ENCODE measurements around the gene RGS7.
A peak's percentile ranks its signal among the peaks of the same experiment; 100 is the strongest.
"Not testable (repeated sequence)": the region's sequence is repeated elsewhere in the genome, so short reads cannot be mapped to it uniquely, and the experiment has no call there.

Gene RGS7

DNA sequence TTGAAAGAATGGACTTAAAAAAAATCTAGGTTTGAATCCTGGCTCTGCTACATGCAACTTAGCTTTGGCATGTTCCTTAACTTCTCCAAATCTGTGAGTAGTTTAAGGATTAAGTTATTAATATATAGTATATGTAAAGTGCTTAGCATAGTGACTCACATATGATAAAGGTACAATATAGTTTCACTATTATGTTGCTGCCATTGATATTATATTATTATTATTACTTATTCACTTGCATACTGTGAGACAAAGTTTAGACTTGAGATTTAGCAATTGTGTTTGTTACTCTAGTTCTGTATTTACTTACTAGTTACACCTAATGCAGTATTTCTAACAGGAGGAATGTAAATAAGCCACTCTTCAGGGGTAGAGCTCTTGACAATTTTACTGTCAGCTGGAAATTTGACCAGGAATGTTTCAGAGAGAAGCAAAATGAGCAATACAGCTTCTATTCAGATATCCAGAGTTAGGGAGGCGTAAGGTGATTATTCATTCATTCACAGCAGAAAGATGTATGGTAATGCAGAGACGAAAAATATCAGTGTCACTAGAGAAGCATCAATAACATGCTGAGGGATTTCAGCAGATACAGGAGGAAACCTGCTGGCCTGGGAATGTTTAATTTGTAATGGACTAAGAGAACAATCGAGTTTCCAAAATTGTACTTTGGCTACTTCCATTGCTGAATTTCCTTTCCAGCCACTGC is 25.5 kb downstream of the RGS7 start:
- no peak for DNase-seq

DNA sequence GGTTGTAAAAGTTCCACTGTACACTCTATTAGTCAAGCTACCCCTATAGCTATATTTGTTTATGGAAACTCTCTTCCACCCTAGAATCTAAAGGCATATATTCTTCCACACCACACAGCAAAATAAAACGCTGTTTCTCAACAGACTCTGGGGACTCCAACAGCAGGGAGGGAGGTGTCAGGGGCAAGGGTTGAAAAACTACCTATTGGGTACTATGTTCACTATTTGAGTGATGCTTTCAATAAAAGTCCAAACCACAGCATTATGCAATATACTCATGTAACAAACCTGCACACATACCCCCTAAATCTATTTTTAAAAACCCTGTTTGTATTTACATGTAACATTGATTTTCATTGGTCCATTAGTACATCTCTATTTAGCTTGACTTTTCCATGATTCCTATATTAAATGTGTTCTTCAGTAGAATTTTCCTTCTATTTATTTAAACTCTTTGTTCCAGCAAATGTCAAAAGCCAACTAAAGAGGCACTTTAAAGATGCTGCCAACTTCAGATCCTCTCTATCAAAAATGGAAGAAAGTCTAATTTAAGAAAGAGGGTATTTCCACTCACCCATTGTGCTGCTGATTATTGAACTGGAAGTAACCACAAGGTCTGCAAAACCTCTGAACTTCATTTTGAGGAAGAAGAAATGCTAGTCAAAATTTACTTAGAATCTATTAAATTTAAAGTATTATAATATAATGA is 26.2 kb downstream of the RGS7 start:
- DNase-seq = no peak

DNA sequence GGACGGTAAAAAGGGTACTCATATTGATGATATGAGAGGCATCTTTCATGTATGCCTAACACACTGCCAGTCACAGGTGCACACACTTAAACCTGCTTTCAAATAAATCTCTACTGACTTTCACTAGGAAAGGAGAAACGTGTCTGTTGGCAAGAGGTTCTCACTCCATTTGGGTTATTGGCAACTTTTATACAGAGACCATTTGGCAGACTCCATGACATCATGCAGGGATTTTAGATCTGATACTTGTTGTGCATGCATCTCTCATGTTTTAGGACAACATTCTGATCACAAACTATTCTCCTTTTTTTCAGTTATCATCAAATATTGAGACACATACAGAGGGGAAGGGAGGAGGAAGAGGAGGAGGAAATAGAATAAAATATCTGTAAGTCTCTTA is 31.5 kb downstream of the RGS7 start:
- no peak for DNase-seq

DNA sequence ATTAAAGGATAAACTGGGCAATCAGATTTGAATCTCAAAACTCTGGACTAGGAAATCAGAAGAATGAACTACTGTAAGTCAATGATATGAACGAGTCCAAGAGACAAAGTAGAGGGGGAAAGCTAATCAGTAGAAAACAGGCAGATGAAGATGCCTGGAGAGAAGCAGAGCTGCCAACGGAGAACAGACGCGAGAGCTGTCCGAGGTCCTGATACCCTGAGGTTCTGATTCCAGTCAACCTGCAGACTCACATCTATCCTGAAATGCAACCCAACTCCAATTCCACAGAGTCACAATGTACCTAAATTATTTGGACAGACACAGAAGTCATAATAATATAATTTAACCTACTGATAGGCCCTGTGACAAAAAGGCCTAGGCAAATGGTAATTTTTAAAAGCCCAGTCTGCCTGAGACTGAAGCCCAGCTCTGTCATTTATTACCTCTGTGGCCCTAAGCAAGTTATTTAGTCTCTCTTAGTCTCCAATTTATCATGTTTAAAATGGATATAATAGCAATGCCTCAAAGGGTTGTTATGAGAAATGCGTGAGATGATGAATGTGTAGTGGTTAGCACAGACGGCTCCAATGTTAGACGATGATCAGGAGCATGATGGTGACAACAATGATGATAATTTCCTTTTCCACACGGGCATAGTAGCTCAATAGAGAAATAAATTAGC is 33.4 kb downstream of the RGS7 start:
- no peak for DNase-seq

DNA sequence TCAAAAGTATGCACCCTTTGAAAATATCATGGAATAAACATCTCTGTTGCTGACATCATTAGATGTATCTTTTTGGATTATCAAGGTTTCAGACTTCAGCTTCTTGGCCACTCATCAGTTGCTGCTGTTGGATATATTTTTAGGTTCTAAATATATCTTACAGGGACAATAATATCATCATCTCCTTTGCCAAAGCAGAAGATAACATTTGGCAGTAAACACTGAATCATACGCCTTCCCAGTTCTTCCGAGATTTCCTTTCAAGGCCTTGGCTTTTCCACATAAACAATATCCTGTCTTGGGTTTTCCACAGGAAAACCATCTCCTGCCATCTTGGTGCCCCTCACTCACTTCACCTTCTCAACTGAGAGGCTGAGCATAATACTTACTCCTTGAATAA is 39.3 kb downstream of the RGS7 start:
- no peak for DNase-seq

DNA sequence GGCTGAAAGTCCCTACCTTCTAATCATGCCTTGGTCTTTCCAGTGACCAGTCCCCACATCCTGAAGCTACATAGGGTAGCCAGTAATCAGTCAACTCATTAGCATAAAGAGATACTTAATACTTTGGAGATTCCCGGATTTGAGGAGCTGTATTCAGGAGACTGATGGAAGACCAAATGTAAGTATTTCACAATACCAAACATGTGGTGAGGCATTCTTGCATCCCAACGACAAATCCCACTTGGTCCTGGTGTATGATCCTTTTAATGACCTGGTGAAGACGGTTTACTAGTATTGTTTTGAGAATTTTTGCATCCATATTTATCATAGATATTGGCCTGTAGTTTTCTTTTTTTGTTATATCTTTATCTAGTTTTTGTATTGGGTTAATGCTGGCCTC is 40.6 kb downstream of the RGS7 start:
- no peak for DNase-seq

DNA sequence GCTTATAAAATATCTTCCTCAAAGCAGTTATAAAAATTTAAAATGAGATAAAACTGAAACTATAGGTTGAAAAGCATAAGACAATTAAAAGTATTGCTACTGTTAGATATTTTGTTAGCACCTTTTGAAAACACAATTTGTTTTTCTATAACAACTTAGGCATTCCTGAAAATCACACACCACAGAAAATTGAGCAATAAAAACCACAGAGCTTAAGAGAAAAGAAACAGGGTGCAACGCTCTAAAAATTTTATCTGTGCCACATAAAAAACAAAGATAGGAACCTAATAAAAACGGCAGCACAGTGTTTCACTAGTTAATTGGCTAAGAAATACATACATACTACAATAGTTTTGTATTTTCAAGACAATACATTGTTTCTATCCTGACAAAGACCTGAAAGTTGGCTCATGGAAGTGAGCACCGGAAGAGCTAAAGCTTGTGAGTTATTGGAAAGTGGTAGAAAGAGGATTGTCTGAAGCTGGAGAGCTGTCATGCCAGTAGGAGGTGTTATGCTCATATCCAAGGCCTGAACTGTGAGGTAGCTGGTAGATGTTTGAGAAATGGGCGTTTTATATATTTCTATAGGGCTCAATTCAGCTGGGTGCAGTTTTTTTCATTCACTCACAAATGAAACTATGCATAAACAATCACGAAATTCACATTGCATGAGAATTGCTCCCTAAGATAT is 45.8 kb downstream of the RGS7 start:
- peak; percentile 35 for DNase-seq

DNA sequence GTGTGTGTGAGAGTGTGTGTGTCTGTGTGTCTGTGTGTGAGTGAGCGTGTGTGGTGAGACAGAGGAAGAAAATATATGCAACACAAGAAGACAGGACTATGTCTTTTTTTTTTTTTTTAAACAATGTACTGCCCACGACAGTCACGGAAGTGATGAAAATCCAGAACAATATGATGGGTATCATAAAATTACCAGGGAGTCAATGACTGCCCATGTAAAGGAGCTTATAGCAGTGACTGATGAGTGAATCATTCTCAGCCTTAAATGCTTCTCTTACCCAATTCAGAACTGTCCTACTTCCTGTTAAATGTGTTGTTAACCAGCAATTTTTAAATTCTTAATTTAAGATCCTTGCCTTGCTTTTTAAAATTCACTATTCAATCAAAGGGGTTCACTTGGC is 46.6 kb downstream of the RGS7 start:
- DNase-seq = no peak

DNA sequence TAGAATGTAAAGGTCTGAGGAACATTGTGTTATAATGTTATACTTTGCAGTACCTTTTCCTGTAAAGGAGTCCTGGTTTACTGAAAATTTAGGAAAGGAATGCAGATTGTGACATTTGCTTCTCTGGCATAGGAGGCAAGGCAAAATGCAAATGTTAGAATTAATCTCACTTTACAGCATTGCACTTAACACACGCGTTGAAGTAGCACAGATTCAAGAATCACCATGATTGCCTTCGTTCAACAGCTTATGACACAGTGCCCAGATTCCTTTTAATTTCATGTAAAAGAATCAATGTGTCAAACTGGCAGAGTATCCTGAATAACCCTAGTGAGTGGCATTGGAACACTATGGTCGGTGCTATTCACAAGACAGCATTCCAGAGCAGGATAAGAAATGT is 47.4 kb downstream of the RGS7 start:
- no peak for DNase-seq

DNA sequence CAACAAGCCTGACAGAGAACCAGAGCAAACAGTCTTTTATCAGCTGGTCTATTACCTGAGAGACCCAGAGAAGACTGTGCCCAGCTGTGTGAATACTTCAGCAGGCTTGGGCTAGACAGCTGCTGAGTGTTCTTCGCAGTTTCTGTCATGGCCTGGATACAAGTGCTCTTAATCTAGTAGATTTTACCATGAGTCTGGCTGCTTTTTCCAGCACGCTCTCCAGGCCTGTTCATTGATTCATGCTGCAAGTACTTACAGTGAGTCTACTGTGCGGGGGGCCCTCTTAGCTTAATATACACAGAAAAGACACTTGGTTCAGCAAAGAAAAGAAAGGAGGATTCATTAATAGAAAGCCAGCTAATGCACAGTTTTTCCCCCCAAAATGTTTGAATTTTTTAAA is 48.5 kb downstream of the RGS7 start:
- peak; percentile 79 for DNase-seq

DNA sequence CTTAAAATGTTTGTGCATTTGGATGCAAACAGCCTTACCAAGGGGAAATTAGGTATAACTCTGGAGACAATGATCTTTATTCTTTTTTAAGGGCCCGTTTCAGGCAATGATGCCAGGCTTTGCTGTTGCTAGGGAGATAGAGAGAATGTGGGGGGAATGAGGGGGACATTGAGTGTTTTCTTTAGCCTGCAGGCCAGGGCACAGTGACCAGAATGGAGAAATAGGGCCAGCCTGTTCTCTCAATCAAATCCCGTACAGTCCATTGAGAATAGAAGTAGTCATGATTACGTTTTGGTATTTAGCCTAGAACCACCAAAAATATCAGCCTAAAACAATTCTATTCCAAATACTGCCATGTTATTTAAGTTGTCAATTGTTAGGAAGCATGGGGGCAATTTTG is 49.0 kb downstream of the RGS7 start:
- peak; percentile 50 for DNase-seq

DNA sequence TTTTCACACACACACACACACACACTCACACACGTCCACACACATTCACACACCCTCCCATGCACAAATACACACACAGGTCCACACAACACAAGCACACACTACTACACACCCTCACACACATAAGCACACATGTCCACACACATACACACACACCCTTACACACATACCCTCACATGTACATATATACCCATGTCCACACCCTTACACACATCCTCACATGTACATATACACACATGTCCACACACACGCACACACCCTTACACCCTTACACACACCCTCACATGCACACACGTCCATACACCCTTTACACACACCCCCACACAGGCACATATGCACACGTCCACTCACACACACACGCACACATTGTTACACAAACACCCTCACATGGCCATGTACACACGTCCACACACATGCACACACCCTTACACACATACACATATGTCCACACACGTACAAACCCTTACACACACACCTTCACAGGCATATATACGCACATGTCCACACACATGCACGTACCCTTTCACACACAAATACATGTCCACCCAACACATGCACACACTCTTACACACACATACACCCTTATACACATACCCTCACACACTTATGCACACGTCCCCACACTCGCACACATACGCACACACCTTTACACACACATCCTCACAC is 50.7 kb downstream of the RGS7 start:
- DNase-seq = no peak

DNA sequence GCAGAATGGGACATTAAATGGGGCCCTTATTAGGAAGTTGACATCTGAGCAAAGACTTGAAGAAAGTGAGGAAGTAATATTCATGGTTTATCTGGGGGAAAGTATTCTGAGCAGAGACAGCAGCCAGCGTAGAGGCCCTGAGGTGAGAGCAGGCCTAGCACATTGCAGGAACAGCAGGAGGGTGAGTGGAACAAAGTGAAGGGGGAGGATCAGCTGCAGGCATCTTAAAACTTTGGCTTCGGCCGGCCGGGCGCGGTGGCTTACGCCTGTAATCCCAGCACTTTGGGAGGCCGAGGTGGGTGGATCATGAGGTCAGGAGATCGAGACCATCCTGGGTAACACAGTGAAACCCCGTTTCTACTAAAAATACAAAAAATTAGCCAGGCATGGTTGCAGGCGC is 55.0 kb downstream of the RGS7 start:
- DNase-seq = not testable (repeated sequence)

DNA sequence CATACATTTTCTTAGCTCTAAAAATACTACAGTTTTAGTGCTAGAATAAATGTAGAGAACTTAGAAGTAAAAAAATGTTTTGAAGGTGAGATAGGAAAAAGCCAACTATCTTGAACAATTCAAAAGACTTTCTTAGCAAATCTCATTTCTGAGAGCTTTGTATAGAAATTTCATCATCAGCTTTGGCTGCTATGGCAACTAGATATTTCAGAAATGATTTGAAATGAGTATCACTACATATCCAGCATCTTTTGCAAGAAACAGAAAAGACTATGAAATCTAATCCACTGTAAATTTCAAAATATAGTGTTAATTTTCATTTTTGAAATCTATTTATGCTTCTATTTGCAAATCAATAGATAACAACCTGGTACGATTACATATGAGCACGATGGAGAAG is 57.7 kb downstream of the RGS7 start:
- no peak for DNase-seq

DNA sequence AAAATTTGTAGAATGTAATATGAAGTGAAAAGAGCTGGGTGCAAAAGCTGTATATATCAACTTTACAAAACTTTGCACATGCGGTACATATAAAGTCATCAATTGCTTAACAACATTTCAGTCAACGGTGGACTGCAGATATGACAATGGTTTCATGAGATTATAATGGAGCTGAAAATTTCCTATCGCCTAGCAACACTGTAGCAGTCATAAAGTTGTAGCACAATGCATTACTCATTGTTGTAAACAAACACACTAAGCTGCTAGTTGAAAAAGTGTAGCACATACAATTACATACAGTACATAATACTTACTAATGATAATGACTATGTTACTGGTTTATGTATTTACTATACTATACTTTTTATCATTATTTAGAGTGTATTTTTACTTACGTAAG is 64.0 kb downstream of the RGS7 start:
- no peak for DNase-seq

DNA sequence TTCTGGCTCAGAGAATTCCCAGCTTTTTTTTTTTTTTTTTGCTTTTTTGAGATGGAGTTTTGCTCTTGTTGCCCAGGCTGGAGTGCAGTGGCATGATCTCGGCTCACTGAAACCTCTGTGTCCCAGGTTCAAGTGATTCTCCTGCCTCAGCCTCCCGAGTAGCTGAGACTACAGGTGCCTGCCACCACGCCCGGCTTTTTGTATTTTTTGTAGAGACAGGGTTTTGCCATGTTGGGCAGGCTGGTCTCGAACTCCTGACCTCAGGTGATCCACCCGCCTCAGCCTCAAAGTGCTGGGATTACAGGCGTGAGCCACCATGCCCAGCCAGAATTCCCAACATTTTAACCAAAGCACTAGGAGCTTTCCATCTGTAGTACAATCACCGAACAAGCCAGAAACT is 65.5 kb downstream of the RGS7 start:
- not testable (repeated sequence) for DNase-seq

DNA sequence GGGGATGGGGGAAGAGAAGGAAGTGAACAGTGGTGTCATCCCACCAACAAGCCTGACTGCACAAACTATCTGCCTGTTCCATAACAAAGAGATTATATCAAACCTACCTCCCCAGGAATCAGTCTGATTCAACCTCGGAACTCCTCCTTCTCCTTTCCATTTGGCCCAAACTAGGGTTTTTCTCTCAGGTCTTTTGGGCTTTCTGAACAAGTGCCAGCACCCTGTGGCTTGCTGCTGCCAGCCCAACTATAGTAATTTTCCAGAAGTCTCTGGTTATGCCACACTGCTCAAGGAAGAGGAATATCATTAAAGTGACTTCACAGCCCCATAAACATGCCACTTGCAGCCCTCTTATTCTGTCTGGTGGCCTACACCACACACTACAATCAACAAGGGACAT is 70.5 kb downstream of the RGS7 start:
- no peak for DNase-seq

DNA sequence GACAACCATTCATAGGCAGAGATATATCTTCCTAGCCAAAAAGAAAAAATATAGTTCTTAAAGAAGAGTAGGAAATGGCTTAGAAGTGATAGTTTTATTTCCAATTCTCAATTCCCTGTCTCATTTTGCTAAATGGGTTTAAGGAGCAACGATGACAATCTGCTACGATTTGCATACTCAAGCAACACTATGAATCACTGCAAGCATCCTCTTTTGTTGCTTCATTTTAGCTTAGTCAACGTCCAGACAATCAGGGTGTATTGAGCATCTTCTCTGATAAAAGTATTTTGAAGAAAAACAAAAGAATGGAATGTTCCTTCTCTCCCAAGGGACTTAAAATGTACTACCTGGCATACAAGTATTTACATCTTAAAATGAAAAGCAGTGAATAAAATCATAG is 80.6 kb downstream of the RGS7 start:
- DNase-seq = no peak

DNA sequence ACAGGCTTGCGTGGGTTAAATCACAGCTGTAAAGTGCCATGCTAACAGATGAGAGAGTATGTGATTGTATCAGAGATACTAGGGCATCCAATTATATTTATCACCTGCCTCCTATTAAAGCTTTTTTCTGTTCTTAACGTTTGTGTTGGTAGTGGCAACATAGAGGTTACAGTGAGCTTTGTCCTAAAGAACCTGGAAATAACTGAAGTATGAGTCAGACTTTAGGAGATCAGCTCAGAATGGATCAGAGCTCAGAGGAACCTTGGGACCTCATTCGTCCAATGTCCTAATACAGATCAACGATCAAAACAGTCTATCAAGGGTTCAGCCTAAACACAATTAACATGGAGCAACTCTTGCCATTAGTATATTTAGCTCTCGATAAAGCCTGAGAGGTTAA is 81.0 kb downstream of the RGS7 start:
- peak; percentile 46 for DNase-seq

DNA sequence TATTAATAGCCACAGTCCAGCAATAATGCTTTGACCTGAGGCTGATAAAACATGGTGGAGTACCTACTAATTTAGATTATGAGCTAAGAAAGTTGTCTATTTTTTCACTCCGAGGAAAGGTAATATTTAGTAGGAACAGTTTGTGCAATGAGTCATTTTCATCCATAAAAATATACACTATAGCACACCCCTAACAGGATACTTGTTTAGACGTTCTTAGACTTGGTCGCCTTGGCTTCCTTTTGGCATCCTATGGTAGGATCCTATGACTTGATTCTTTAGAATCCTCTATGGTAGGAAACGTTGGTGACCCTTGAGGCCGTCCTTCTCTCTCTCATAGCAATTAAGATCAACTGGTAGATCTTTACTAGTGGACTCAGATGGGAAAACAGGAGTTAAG is 81.8 kb downstream of the RGS7 start:
- no peak for DNase-seq

DNA sequence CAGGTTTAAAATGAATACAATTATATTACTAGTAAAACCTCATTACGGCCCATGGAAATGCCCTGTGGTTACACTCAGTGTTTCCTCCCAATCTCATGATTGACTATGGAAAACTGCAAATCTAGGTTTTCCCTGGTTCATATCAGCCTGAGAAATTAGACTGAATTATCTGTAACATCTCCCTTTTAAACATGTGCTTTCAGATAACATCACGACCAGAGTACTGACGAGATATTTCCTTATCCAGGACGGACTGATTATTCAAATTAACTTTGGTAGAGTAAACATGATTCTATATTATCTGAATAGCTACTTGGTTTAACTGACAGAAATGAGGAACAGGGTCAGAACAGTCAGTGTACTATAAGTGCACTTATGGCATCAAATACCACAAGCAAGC is 82.3 kb downstream of the RGS7 start:
- DNase-seq = no peak

DNA sequence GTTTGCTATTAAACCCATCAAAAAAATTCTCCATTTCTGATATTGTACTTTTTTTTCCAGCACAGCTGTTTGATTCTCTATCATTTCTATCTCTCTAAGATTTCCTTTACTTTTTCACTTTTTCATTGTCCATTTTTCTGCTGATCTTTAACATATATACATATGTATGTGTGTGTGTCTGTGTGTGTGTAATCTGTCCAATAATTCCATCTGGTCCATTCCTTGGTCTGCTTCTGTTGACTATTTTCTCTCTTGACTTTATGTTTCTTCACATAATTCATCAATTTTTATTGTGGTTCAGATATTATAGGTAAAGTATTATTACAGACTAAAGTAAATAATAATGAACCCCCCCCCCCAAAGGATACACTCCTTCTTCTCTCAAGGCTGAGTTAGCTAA is 84.2 kb downstream of the RGS7 start:
- no peak for DNase-seq

DNA sequence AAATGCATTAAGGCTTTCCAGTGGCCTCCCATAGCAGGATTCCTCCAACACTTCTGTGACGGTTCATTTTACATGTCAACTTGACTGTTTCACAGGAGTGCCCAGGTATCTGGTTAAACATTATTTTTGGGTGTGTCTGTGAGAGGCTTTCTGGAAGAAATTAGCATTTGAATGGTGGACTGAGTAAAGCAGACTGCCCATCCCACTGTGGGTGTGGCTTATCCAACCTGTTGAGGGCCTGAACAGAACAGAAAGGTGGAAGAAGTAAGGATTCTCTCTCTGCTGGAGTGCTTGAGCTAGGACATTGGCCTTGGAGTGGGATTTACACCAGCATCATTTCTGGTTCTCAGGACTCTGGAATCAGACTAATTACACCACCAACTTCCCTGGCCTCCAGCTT is 85.6 kb downstream of the RGS7 start:
- DNase-seq = peak; percentile 11
